Endothelial cell of umbilical vein (primary cell): ENCODE measurements around the gene NOX1. TPM values are rescaled to one million over a fixed set of nuclear protein-coding genes. Genes with fewer than 3 reads are reported as not detected.
A peak's percentile ranks its signal among the peaks of the same experiment; 100 is the strongest.

Source experiments
- BruUV-seq: library from RNA; stranded (reverse); fragments of 400-500 nt; replicated peaks from 2 replicates; lab custom pipeline; 2021; lab: Mats Ljungman, UMichigan
- CTCF ChIA-PET: fragments of 300-600, 350-600 bp; sonication (Branson Sonifier 250); formaldehyde crosslinking; loops from one replicate; lab custom pipeline; 2021; ENCODE audit warnings: antibody characterized with exemption, inconsistent platforms; lab: Charles Lee
- POLR2A ChIA-PET: fragments of 300-600, 350-600 bp; sonication (Branson Sonifier 250); formaldehyde crosslinking; loops from one replicate; lab custom pipeline; 2021; ENCODE audit warnings: antibody characterized with exemption, inconsistent platforms; lab: Charles Lee
- DNase-seq: peaks from one replicate; pipeline ENCODE4 v3.0.0-alpha.2; 2011; ENCODE audit warnings: low read depth, low spot score
- FAIRE-seq: peaks from 2 replicates; lab custom pipeline; 2011; peaks lifted over from hg19 to GRCh38; lab: Jason Lieb, UNC
- H2AFZ ChIP-seq: 2 replicates; pipeline ENCODE4 v1.6.0; 2012; ENCODE audit warnings: low read depth, low read length, control low read depth, inconsistent platforms
- H3K27ac ChIP-seq: 2 replicates; pipeline ENCODE4 v1.5.1; 2011; ENCODE audit warnings: low read depth, mild to moderate bottlenecking, control low read depth, low read length, moderate library complexity; ENCODE audit not compliant: insufficient read depth
- H3K27me3 ChIP-seq, 2 experiments: 2 replicates each; pipeline versions ENCODE4 v1.6.0 to v1.6.1; 2011; ENCODE audit warnings: low read length in 2 of 2, mixed read lengths in 1 of 2; ENCODE audit not compliant: control insufficient read depth in 2 of 2, insufficient read depth in 2 of 2
- H3K36me3 ChIP-seq, 2 experiments: 2 replicates in 1 of 2; 3 replicates in 1 of 2; pipeline ENCODE4 v1.5.1; 2011; ENCODE audit warnings: low read length in 2 of 2, mild to moderate bottlenecking in 1 of 2, moderate library complexity in 1 of 2; ENCODE audit not compliant: control insufficient read depth in 2 of 2, insufficient read depth in 2 of 2; ENCODE audit errors: extremely low read depth in 1 of 2
- H3K4me1 ChIP-seq: 3 replicates; pipeline ENCODE4 v1.5.1; 2011; ENCODE audit warnings: mild to moderate bottlenecking, low read length; ENCODE audit not compliant: control insufficient read depth, insufficient read depth; ENCODE audit errors: extremely low read depth
- H3K4me2 ChIP-seq: 2 replicates; pipeline ENCODE4 v1.6.1; 2011; ENCODE audit warnings: low read length, control low read depth, mixed read lengths; ENCODE audit not compliant: insufficient read depth
- H3K4me3 ChIP-seq, 3 experiments: fragments of 200-600 bp in 1 of 3; sonication (generic), shearing (Covaris generic) in 1 of 3; replicated peaks in 1 of 3; 2 replicates each; pipeline ENCODE4 v1.5.1; 2011 to 2016; ENCODE audit warnings: control low read depth in 3 of 3, low read length in 3 of 3, mild to moderate bottlenecking in 2 of 3, inconsistent platforms in 1 of 3, low read depth in 1 of 3, moderate library complexity in 1 of 3; ENCODE audit not compliant: insufficient read depth in 1 of 3
- H3K79me2 ChIP-seq: 2 replicates; pipeline ENCODE4 v1.6.0; 2012; ENCODE audit warnings: low read length, inconsistent platforms; ENCODE audit not compliant: control insufficient read depth, insufficient read depth
- H3K9ac ChIP-seq: replicated peaks from 2 replicates; pipeline ENCODE3; 2011; ENCODE audit warnings: low read length, control low read depth; ENCODE audit not compliant: insufficient read depth; ENCODE audit errors: extremely low read depth
- H3K9me1 ChIP-seq: replicated peaks from 3 replicates; pipeline ENCODE4 v1.6.0; 2011; ENCODE audit warnings: mild to moderate bottlenecking, low read length; ENCODE audit not compliant: control insufficient read depth, insufficient read depth; ENCODE audit errors: extremely low read depth
- H3K9me3 ChIP-seq: replicated peaks from 2 replicates; pipeline ENCODE4 v1.5.1; 2012; ENCODE audit warnings: low read length, inconsistent platforms; ENCODE audit not compliant: control insufficient read depth, insufficient read depth
- H4K20me1 ChIP-seq: replicated peaks from 2 replicates; pipeline ENCODE3; 2011; ENCODE audit warnings: mild to moderate bottlenecking, low read length; ENCODE audit not compliant: control insufficient read depth, insufficient read depth; ENCODE audit errors: extremely low read depth
- EZH2 ChIP-seq: IDR thresholded peaks from 2 replicates; pipeline ENCODE4 v1.6.1; 2012; ENCODE audit warnings: borderline replicate concordance, low read depth, mild to moderate bottlenecking, moderate library complexity, low read length, inconsistent platforms; ENCODE audit not compliant: severe bottlenecking
- FOS ChIP-seq: IDR thresholded peaks from 2 replicates; pipeline ENCODE4 v1.6.1; 2011; ENCODE audit warnings: mild to moderate bottlenecking, low read length, moderate library complexity, borderline replicate concordance; ENCODE audit not compliant: insufficient read depth
- GATA2 ChIP-seq: IDR thresholded peaks from 2 replicates; pipeline ENCODE4 v1.7.0; 2011; ENCODE audit warnings: low read depth, mild to moderate bottlenecking, moderate library complexity, mixed read lengths, low read length; ENCODE audit not compliant: insufficient read length, insufficient read depth
- JUN ChIP-seq: IDR thresholded peaks from 2 replicates; pipeline ENCODE4 v1.6.1; 2011; ENCODE audit warnings: borderline replicate concordance, low read depth; ENCODE audit not compliant: insufficient read length, insufficient read depth
- MYC ChIP-seq: IDR thresholded peaks from one replicate; pipeline ENCODE4 v1.6.1; 2011; ENCODE audit warnings: mild to moderate bottlenecking, low read depth, low read length
- POLR2A ChIP-seq: IDR thresholded peaks from 2 replicates; pipeline ENCODE4 v1.6.1; 2012; ENCODE audit warnings: low read depth, mild to moderate bottlenecking, control low read depth, low read length
- POLR2AphosphoS5 ChIP-seq: IDR thresholded peaks from 2 replicates; pipeline ENCODE4 v1.6.1; 2012; ENCODE audit warnings: low read depth, mild to moderate bottlenecking, control low read depth, low read length, moderate library complexity; ENCODE audit not compliant: insufficient read depth
- dilution Hi-C: fragments of 300-500 bp; cut with MboI; formaldehyde crosslinking; loops from one replicate; pipeline ENCODE4 v1.15.0; 2019; ENCODE audit warnings: low sequenced_read_pairs; ENCODE audit not compliant: extremely low pct_ligation_motif_present
- intact Hi-C: fragments of 100-400 bp; cut with micrococcal nuclease; formaldehyde crosslinking; loops from one replicate; pipeline ENCODE4 v1.10.0; 2022
- polyA plus RNA-seq, 4 experiments: library from polyadenylated mRNA; depleted of rRNA in 3 of 4; stranded (reverse) in 3 of 4; unstranded in 1 of 4; fragments of >200 nt; gene quantifications; 2 replicates each; pipeline versions ENCODE4 v1.2.1 to v1.2.3, GENCODE V29; 2011 to 2012; ENCODE audit warnings: missing spikeins in 1 of 4
- total RNA-seq: library from RNA; stranded (reverse); gene quantifications from 2 replicates; pipeline ENCODE4 v1.2.3, GENCODE V29; 2021
- TF ChIP-seq, protein P1 (sequence below), 2 donors: IDR thresholded peaks; 1 replicate in 1 of 2; 2 replicates in 1 of 2; pipeline ENCODE4 v1.5.1; 2011; ENCODE audit warnings: low read length in 2 of 2, mild to moderate bottlenecking in 2 of 2, moderate library complexity in 2 of 2, control low read depth in 1 of 2, inconsistent platforms in 1 of 2, low read depth in 1 of 2; ENCODE audit not compliant: insufficient read depth in 1 of 2; ENCODE audit errors: extremely low read depth in 1 of 2

The NOX1 gene
- total and polyA plus RNA-seq, 2 donors (not counting 3 experiments of a cell fraction or from before 2014, with no cell fraction given): not detected

DNA sequence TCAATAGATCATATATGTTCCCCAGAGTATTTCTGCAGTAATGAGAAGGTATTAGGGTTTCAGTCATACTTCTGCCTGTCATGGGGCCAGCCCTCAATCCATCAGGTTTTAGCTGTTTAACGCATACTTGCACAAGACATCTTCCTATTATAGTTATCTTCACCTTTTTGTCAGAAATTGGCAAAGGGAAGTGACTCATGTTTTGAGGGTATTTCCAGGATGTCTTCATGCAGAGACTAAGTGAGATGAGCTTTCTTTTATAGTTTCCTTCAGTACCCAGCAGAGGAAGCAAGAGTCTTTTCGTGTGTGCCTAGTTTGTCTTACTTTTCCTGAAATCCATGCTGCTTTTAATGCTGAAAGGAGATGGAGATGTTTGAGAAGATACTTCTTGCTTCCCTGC, 44.4 kb downstream of the NOX1 start:
- DNase-seq (peak; percentile 28), FAIRE-seq (peak; percentile 48)
- Histone ChIP-seq H3K27me3 (no peaks in the 10 kb centered on the region), H3K9me3 (no peaks in the 10 kb centered on the region), H2AFZ (no peak overlapping the region), H3K4me2 (peak overlapping the region; percentile 2), H3K9ac (no peak overlapping the region), H3K4me3 (no peak overlapping the region), H3K79me2 (no peaks in the 10 kb centered on the region), H3K27ac (peak overlapping the region; percentile 7), H3K9me1 (no peaks in the 10 kb centered on the region), H3K36me3 (peaks cover 4 to 5% of the 10 kb centered on the region in 2 experiments), H3K4me1 (peaks cover 9% of the 10 kb centered on the region), H4K20me1 (no peaks in the 10 kb centered on the region)
- POLR2A ChIA-PET: no interaction called here
- no TSS peak for BruUV-seq
- TF ChIP-seq JUN (peak; percentile 8), POLR2A (no peak), POLR2AphosphoS5 (no peak), GATA2 (no peak), FOS (no peak), EZH2 (no peak), MYC (no peak)
- TF ChIP-seq, protein P1, sequence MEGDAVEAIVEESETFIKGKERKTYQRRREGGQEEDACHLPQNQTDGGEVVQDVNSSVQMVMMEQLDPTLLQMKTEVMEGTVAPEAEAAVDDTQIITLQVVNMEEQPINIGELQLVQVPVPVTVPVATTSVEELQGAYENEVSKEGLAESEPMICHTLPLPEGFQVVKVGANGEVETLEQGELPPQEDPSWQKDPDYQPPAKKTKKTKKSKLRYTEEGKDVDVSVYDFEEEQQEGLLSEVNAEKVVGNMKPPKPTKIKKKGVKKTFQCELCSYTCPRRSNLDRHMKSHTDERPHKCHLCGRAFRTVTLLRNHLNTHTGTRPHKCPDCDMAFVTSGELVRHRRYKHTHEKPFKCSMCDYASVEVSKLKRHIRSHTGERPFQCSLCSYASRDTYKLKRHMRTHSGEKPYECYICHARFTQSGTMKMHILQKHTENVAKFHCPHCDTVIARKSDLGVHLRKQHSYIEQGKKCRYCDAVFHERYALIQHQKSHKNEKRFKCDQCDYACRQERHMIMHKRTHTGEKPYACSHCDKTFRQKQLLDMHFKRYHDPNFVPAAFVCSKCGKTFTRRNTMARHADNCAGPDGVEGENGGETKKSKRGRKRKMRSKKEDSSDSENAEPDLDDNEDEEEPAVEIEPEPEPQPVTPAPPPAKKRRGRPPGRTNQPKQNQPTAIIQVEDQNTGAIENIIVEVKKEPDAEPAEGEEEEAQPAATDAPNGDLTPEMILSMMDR (IDR thresholded peaks at IDR 0.05; ENCODE audit: extremely low read depth in 1 of 2, insufficient read depth in 1 of 2, low read depth in 1 of 2, low read length in 2 of 2): no peak
- intact Hi-C loops: no loop called here
- CTCF ChIA-PET: no interaction called here
- dilution Hi-C loops: no loop called here
